Ishikawa (cell line): Measurements from ENCODE around the gene ACTN1.

ENCODE experiments used
- CEBPB ChIP-seq: IDR thresholded peaks from 2 replicates; pipeline ENCODE4 v1.6.1; 2012
- CREB1 ChIP-seq: IDR thresholded peaks from 2 replicates; pipeline ENCODE4 v1.6.1; 2012; ENCODE audit warnings: low read depth
- EGR1 ChIP-seq: IDR thresholded peaks from 2 replicates; pipeline ENCODE4 v1.6.1; 2012
- EP300 ChIP-seq: IDR thresholded peaks from 2 replicates; pipeline ENCODE4 v1.6.1; 2012; ENCODE audit warnings: borderline replicate concordance
- FOXM1 ChIP-seq: IDR thresholded peaks from 2 replicates; pipeline ENCODE4 v1.6.1; 2012; ENCODE audit warnings: low read depth, borderline replicate concordance
- MAX ChIP-seq: IDR thresholded peaks from 2 replicates; pipeline ENCODE4 v1.6.1; 2012
- NFIC ChIP-seq: IDR thresholded peaks from 2 replicates; pipeline ENCODE4 v1.6.1; 2012
- RAD21 ChIP-seq: IDR thresholded peaks from 2 replicates; pipeline ENCODE4 v1.6.1; 2012; ENCODE audit warnings: low read depth
- REST ChIP-seq: IDR thresholded peaks from 2 replicates; pipeline ENCODE4 v1.6.1; 2012; ENCODE audit warnings: low read depth, mild to moderate bottlenecking
- TAF1 ChIP-seq: IDR thresholded peaks from 2 replicates; pipeline ENCODE4 v1.6.1; 2012; ENCODE audit warnings: low read depth, mild to moderate bottlenecking
- TCF12 ChIP-seq: IDR thresholded peaks from 2 replicates; pipeline ENCODE4 v1.6.1; 2012; ENCODE audit warnings: low read depth
- TEAD4 ChIP-seq: IDR thresholded peaks from 2 replicates; pipeline ENCODE4 v1.6.1; 2012
- USF1 ChIP-seq: IDR thresholded peaks from 2 replicates; pipeline ENCODE4 v1.6.1; 2012
- YY1 ChIP-seq: IDR thresholded peaks from 2 replicates; pipeline ENCODE4 v1.6.1; 2012; ENCODE audit warnings: low read depth
- ZBTB7A ChIP-seq: IDR thresholded peaks from 2 replicates; pipeline ENCODE4 v1.6.1; 2012; ENCODE audit warnings: low read depth

ACTN1 gene

GRCh38 chr14:68880581-68881105 lies 98.5 kb downstream of the ACTN1 start:
- TF ChIP-seq CEBPB, result no peak
- TF ChIP-seq NFIC, result no peak
- TF ChIP-seq EGR1, result no peak
- TF ChIP-seq RAD21, result no peak
- TF ChIP-seq CREB1, result no peak
- TF ChIP-seq REST, result no peak
- TF ChIP-seq EP300, result no peak

GRCh38 chr14:68879841-68880575 lies 99.1 kb downstream of the ACTN1 start:
- TF ChIP-seq MAX (no peak), TEAD4 (no peak), CEBPB (no peak), USF1 (no peak)

GRCh38 chr14:68879321-68879781 lies 99.8 kb downstream of the ACTN1 start:
- TF ChIP-seq NFIC (no peak), RAD21 (no peak), EGR1 (no peak), USF1 (no peak), TAF1 (no peak), TCF12 (no peak), MAX (no peak), CREB1 (no peak), EP300 (no peak), CEBPB (no peak), ZBTB7A (no peak), TEAD4 (no peak), FOXM1 (no peak)

- TF ChIP-seq USF1 (no peak), TEAD4 (no peak), CEBPB (no peak), ZBTB7A (no peak), EGR1 (no peak), TCF12 (no peak), EP300 (no peak), NFIC (no peak), YY1 (no peak), CREB1 (no peak), RAD21 (no peak), TAF1 (no peak), FOXM1 (no peak), MAX (no peak), REST (no peak)
These were observed 100.2 kb downstream of the ACTN1 start for GRCh38 chr14:68878908-68879307.

- TF ChIP-seq REST (no peak), TCF12 (no peak), CEBPB (no peak), RAD21 (no peak), EGR1 (no peak)
These were observed 101.0 kb downstream of the ACTN1 start for GRCh38 chr14:68877993-68878575.
